Esophagus squamous epithelium (tissue), 4 donors: ENCODE results near the gene TBXA2R.

Source experiments
- CTCF ChIP-seq, 6 experiments: fragments of 450-650 bp in 4 of 6; fragments of 200-600 bp in 2 of 6; sonication (generic) in 2 of 6; IDR thresholded peaks; one replicate each; pipeline ENCODE4 v1.5.1; 2016 to 2019; ENCODE audit warnings: antibody characterized with exemption in 6 of 6, mild to moderate bottlenecking in 4 of 6, moderate library complexity in 4 of 6
- POLR2A ChIP-seq, 4 donors: fragments of 450-650 bp; IDR thresholded peaks; one replicate each; pipeline ENCODE4 v1.6.1; 2017; ENCODE audit warnings: antibody characterized with exemption in 4 of 4, mild to moderate bottlenecking in 4 of 4, moderate library complexity in 3 of 4

- TF ChIP-seq CTCF (IDR thresholded peaks at IDR 0.05) (no peak), POLR2A (IDR thresholded peaks at IDR 0.05) (no peak)
These were observed 2.3 kb downstream of the TBXA2R start for GRCh38 chr19:3604227-3604986.
